Activated CD4-positive, alpha-beta T cell treated with anti-CD3 and anti-CD28 coated beads for 1 hour (primary cell): ENCODE results near the gene DOCK9.

ENCODE experiments used
- DNase-seq: peaks from one replicate; pipeline ENCODE4 v3.0.0-alpha.2; 2020

Gene DOCK9

DNA sequence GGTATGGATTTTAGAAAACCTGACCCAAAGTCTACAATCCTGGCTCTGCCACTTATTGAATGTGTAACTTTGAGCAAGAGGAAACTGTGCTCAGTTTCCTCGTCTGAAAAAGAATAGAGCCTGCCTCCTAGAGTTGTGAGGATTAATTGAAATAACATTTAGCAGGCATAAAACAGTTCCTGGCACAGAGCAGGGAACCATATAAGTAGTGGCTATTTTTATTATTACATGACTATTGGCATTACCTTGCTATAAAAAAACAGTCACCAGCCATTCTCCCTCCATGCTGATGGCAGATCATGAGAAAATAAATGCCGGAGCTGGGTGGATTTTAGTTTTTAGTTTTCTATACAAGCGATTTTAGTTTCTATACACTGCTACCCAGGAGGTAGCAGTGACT, 5.8 kb downstream of the DOCK9 start:
- DNase-seq = no peak

DNA sequence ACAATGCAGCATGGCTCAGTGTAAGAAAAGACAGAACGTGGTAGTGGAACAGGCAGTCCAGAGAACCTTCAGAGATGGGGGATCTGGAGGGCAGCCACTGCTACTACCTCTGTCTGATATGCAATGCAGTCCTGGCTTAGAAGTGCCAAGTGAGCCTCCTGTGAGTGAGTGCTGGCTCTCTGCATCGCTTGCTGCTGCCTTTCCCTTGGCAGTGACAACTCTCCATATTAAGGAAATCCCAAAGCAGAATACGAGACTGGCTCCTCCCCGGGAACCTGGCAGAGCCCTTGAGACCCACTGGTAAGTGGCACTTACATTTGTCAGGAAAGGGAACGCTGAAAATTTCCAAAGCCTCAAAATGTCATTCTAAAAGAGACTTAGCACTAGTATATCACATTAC, 7.5 kb downstream of the DOCK9 start:
- DNase-seq = no peak

DNA sequence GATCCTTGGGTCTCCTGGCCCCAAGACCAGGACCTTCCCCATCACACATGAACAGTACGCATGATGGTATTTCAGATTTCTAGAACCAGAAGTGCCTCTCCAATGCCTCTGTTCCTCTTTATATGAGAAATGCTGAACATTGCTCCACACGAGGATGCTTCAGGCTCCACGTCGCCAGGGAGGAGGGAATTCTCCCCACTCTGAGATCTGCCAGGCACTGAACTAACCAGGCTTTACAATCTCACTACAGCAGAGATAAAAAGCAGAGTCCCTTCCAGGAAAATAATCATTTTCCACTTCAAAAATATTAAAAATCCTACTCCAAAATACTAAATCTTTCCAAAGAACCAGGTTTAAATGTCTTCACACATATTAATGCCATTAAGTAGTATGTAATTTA, 10.4 kb downstream of the DOCK9 start:
- no peak for DNase-seq

DNA sequence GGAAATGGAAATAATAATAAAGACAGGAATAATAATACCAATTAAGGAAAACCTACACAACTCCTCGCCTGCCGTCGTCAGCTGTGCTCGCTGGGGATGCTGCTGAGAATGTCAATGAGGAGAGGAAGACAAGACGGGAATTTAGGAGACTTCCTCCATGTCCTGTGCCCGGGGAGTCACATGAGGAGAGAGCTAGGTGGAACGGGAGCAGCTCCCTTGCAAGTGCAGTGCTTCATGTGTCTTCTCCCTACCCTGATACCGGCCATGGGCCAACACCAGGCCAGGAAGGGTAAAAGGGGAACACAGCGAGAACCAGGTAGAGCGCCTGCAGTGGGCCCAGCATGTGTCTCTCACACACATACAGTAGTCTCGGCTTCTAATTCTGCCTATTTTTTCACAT, 11.8 kb downstream of the DOCK9 start:
- no peak for DNase-seq

DNA sequence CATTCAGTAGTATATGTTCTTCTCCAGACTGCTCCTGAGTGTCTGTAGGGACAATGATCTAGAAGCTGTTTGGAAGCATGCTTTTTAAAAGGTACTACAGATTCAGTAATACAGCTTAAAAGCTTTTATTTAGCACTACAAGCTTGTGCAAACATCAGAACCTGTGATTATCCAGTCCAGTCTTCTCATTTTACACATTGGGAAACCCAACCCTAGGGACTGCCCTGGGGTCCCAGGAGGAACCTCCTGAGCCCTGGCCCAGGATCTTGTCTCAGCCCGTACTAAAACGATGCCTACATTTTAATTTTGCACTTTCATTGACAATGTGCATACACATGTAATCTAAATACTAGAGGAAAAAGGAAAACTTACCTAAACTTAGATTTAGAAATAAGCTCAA, 12.5 kb downstream of the DOCK9 start:
- DNase-seq = no peak

DNA sequence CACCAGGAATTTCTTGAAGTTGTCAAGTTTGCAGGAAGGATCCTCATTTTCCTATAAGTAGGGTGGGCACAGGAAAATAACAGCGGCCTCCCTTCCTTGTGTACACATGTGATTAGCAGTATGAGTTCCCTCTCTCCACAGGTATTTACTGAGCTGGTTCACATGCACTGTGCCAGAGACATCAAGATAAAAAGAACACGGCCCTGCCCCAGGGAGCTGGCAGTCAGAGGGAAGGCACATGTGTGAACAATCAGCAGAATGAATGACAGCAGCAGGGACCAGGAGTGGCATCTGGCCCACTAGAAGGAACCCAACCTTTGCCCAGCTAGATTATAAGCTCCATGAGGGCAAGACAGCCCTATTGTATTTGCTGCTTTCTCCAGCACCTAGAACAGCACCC, 13.9 kb downstream of the DOCK9 start:
- no peak for DNase-seq

DNA sequence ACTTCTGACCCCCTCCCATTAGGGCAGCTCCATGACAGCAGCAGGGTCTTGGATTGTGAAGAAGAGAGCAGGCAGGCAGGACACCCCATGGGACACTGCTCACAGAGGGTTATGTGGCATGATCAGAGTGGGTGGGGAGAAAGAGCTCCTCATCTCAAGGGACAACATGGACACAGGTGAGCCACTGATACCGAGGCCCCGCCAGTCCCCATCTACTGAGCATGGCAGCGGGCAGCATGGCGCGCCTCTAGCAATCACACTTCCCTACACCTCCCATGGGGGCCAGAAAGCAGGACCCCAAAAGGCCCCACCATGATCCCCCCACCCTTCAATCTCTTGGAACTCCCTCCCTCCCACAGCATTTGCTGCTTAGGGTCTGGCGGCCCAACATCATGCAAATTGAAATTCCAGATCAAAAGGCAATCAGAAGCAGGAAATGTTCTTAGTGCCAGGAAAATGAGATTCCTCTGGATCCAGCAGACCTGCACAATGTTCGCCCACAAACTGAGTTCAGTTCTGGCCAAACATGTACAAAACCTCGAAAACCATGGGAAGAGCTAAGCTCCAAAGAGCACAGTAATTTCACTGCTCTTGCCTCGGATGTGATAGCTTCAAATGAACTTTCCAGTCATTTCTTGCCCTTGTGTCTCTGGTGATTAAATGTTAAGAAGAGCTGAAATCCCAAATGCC, 14.8 kb downstream of the DOCK9 start:
- DNase-seq = no peak

DNA sequence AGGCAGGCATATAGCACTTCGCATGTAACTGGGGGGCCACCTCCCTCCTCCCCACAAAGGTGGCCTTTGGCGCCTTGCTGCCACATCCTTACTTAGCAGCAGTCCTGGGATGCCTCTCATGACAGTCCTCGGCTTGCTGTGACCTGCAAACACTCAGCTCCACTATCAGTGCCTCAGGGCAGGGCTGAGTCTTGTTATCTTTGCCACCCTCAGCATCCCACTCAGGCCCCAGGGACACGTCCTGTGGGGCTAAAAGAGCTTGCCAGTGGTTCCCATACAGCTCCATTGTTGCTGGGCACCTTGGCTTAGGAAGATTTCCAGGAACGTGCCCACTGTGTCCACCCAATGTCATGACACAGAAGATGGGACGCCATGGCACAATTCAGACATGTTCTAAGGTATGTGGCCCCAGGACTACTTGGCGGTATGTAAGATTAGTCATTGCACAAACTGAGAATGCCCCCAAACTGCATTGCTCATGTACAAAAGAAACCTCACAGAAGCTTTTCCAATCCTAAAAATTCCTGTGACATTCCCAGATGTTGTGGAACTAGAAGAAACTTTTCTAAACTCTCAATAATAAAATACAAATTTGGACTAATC, 16.3 kb downstream of the DOCK9 start:
- DNase-seq = no peak

DNA sequence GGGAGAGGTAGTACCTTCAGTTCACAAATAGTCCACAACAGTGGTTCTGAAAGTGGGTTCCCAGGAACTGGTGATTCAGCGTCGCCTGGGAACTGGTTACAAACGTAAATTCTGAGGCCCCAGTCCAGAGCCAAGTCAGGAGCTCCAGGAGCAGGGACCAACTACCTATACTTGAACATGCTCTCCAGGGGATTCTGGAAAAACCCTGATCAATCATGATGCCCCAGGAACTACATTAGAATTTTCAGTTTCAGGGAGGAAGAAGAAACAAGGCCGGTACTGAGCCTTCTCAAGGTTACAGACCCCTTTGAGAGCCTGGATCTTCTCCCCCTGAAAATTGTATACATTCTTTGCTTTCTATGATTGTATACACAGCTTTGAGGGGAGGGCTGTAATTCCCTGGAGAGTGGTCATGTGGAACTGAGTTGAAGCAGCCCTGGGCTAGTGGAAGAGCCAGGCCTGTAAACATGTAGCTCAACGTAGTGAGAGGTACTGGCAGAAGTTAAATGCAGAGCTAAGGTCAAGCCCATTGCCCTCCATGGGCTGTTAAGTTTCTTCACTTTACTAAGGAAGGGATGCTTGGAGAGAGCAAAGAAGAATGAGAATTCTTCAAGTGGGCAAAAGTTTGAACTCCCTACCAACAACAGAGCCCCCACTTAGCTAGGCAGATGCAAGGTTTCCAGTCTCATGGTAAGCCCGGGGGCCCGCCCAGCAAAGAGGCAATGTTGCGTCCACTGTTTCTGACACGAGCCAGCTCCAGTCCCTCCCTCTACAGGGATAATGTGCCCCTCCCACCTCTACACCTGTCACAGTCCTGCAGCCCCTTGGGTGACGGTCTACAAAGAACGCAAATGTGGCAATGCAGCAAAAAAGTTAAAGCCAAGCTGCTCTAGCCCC, 17.0 kb downstream of the DOCK9 start:
- DNase-seq = no peak

DNA sequence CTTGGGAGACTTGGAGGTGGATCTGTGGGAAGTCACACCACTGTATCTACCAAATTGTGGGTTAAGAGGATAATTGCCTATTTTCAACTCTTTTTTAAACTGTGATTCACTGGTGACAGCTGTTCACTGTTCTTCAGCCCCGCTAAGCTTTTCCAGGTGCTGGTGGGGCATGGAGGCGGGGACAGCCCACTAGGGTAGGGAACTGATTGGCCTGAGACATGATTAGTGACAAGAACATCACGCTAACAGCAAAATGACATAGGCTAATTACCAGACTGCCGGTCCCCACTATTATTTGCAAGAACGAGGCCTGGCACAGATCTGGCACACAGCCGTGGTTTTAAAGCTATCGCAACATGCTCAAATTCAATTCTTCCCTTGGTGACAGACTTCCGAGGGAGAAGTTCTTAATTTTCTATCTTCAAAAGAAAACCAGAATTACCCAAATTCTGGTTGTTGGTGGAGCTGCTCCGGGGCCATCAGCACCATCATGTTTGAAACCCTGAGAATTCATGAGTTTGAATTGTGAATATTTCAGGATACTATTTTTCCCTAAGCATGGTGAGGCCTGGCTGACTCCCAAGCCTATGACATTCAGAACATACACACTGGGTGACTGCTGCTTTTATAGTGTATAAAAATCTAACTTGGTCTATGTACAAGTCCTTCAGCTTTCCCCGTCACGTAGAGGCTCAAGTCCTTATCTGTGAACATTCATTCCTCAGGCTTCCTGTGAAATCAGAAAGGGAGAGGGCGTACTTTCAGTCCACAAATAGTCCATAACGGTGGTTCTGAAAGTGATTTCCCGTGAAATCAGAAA, 17.9 kb downstream of the DOCK9 start:
- DNase-seq = no peak

DNA sequence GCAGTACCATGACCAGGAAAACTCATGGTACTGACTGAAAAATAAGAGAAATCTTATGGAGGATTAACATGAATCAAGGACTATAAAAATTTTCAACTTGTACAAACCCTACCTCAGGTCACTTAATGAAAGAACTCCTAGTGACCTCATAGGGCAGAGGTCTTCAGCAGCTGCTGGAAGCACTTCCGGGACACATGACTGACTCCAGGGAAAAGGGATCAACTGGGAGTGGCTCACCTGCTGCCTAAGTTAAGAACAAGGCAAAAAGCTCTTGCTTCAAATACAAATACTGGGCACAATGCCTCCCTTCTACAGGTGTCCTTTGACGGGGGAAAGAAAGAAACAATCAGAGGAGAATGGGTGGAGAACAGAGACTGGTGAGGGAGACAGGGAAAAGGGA, 18.6 kb downstream of the DOCK9 start:
- DNase-seq = no peak

DNA sequence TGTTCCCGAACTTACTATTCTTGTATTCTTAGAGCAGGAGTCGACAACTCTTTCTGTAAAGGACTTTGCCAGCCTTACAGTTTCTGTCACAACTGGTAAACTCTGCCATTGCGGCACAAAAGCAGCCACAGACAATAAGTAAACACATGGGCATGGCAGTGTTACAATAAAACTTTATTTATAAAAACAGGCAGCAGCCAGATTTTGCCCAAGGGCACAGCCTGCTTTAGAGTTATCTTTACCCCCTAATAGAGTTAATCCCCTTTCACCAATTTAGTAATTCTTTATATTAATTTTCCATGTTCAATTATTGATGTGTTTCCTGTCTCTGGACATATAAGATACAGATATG, 19.4 kb downstream of the DOCK9 start:
- no peak for DNase-seq

DNA sequence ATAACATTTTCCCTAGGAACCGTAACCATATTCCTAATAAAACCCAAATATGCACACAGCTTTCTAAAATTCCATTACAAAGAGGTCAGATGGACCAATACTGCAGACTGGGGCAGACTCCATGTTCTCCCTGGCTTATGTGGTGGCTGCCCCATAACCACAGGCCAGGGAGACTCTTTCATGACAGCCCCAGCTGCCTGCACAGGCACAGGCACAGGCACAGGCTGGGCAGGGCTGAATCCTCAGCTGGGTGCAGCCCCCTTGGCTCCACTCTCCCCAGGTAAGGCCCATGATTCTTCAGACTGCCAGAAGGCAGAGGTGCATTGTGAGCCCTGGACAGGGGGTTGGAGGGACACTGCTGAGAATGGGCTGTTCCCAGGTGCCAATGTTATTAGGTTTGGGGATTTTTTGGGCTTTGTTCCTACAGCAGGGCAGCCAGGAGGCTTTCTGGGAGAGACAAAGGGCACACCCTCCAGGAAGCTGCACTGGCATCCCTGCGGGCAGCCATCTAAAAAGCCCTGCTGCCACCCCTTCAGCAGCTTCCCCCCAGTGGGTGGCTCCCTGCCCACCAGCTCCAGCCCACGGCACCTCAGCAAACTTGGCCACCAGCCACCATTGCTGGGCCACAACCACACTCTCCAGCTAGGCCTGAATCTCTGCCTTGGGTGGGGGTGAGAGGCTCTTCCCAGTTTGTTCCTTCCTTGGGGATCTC, 20.0 kb downstream of the DOCK9 start:
- DNase-seq = no peak

DNA sequence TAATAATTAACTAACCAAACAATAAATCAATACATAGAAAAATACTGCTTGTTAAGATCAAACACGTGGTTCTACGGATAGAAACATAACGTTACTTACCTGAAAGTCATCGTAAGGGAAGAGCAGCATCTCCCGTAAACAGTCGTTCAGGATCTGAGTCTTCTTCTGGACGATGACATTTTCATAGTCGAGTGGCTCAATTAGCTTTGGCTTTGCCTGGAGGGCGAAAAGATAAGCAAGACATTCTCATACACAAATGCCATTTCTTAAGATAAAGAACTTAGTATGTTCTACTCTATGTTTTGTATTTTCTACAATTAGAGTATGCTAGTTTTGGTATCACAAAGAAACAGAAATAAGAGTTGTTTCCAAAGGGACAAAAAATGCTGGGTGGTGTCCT, 22.5 kb downstream of the DOCK9 start:
- DNase-seq = no peak

DNA sequence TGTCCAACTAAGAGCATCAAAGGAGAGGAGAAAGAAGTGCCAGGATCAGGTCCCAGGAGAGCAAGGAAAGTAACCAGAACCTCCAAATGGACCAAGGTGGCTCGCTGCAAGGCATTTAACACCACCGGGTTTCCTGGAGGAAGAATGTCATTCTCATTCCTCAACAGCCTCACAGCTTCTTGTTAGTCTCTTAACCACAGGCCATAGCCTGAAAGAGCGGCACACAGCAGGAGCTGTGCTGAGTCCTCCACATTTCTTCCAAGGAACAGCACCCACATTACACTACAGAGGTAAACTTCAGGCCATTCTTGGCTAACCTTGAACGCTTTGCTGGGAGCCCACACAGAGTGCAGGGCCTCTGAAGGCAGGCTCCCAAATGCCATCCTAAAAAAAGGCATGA, 23.6 kb downstream of the DOCK9 start:
- DNase-seq = no peak

DNA sequence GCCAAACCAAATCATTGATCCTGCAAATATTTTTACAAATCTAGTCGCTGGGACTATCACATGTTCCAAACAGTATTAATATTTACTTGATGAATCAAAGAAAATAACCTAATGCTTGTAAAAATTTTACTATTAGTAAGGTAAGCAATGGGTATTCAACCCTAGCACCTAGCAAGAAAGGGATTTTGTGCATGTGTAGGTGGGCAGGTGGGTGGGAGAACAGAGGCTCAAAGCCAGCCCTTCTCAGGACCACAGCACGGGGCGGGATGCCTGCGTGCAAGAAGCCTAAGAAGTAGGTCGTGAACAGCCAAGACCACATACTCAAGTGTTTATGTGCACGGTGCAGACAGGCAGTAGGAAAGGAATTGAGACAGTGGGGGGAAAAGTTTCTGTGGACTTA, 26.6 kb downstream of the DOCK9 start:
- no peak for DNase-seq

DNA sequence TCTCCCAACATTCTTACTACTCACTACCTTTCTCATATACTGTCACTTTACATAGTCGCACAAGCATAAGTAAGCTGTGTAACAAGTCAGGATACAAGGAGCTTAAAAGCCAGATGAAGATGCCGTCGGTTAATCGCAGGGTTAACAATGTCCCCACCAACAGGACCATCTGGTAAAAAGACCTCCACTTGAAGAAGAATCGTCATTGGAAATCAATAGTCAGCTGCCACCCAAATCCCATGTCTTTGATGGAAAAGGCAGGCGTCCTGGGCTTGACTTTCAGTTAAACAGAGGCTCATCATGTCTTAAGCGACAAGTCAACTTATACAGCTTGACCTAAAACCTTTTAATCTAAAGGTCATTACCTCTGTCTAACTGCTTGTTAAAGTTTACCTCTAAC, 27.2 kb downstream of the DOCK9 start:
- DNase-seq = no peak

DNA sequence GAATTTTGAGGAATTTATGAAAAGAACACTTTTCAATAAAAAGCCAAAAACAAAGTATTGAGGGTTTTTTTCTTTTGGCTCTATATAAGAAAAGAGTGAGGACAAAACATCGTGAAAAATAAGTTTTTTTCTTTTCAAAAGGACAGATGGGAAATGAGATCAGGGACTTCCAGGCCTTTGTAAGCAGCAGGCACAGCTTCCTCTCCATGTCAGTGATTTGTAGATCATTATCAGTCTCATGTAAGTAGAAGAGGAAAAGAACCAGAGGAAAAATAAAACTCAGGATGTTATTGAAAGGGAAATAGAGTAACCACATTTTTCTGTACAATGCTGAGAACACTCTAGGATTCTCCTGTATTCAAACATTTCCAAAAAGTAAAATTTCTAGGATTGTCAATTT, 29.9 kb downstream of the DOCK9 start:
- no peak for DNase-seq

DNA sequence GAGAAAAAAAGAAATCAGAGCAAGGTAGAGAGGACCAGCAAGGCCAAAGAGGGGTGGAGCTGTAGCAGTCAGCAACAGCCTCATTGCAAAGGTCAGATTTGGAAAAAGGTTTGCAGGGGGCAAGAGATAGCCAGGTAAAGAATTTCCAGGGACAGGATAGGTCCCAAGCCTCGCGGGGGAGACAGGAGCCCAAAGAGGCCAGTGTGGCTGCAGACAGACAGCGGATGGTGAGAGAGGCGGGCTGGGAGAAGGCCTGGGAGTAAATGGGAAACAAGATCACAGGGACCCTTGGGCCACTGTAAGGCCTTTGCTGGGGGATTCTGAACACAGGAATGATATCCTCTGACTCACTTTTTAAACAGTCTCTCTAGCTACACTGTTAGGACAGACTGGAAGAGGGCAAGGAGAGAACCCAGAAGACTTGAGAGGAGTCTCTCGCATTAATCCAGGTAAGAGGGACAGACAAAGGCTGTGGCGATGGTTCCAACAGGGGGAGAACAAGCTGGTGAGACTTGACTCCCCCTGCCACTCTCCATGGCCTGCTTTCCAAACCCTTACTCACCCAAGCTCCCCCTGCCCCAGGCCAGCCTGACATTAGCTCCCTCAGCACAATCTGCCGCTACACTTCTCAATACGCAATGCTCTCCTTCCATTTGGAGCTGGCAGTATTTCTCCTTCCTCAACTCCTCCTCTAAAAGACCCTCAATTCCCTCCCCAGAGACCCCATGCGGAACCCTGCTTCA, 31.8 kb downstream of the DOCK9 start:
- DNase-seq = no peak

DNA sequence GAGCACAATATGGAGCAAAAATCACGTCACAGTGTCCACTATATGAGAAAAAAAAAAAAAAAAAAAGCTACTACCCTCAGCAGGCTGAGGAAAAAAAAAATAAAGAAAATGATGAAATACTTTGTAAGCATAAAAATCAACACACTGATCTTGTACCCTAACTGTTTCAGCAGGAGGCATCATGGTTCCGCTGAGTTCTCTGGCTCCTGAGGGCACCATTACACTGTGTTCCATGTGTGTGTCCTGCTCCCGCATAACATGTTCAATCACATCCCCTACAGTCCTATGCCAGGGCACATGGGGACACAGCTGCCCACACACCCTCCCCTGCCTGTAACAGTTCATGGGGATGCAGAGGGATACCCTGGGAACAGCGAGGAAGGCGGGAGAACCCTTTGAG, 33.5 kb downstream of the DOCK9 start:
- DNase-seq = no peak

DNA sequence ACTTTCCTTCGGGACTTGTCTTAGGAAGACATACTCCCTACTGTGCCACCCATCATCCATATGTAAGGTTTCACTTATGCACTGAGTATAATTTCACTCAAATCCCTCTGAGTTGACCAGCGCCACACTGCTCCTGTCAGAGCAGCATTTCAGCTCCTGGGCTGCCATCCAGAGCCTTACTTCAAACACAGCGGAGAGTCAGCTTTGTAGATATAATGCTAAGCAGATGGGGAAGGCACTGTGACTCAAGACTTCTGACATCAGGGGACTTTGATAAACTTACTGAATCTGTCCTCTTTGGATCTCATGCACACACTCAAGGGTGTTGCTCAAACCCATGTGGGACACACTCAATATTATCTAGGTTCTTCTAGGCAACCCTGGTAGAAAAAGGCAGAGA, 34.9 kb downstream of the DOCK9 start:
- DNase-seq = no peak

DNA sequence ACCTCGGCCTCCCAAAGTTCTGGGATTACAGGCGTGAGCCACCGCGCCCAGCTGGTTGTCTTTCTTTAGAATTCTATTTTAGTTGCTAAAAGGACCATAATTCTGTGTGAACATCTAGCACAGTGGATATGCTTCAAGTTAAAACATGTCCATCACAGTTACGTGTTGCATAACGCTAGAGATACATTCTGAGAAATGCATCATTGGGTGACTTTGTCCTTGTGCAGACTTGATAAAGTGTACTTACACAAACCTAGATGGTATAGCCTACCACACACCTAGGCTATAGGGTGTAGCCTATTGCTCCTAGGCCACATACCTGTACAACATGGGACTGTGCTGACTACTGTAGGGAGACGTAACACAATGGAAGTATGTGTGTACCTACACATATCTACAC, 35.4 kb downstream of the DOCK9 start:
- DNase-seq = no peak
